ENCODE data around the gene MMRN1.
A peak's percentile ranks its signal among the peaks of the same experiment; 100 is the strongest.

MMRN1 gene, protein sequence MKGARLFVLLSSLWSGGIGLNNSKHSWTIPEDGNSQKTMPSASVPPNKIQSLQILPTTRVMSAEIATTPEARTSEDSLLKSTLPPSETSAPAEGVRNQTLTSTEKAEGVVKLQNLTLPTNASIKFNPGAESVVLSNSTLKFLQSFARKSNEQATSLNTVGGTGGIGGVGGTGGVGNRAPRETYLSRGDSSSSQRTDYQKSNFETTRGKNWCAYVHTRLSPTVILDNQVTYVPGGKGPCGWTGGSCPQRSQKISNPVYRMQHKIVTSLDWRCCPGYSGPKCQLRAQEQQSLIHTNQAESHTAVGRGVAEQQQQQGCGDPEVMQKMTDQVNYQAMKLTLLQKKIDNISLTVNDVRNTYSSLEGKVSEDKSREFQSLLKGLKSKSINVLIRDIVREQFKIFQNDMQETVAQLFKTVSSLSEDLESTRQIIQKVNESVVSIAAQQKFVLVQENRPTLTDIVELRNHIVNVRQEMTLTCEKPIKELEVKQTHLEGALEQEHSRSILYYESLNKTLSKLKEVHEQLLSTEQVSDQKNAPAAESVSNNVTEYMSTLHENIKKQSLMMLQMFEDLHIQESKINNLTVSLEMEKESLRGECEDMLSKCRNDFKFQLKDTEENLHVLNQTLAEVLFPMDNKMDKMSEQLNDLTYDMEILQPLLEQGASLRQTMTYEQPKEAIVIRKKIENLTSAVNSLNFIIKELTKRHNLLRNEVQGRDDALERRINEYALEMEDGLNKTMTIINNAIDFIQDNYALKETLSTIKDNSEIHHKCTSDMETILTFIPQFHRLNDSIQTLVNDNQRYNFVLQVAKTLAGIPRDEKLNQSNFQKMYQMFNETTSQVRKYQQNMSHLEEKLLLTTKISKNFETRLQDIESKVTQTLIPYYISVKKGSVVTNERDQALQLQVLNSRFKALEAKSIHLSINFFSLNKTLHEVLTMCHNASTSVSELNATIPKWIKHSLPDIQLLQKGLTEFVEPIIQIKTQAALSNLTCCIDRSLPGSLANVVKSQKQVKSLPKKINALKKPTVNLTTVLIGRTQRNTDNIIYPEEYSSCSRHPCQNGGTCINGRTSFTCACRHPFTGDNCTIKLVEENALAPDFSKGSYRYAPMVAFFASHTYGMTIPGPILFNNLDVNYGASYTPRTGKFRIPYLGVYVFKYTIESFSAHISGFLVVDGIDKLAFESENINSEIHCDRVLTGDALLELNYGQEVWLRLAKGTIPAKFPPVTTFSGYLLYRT

DNA sequence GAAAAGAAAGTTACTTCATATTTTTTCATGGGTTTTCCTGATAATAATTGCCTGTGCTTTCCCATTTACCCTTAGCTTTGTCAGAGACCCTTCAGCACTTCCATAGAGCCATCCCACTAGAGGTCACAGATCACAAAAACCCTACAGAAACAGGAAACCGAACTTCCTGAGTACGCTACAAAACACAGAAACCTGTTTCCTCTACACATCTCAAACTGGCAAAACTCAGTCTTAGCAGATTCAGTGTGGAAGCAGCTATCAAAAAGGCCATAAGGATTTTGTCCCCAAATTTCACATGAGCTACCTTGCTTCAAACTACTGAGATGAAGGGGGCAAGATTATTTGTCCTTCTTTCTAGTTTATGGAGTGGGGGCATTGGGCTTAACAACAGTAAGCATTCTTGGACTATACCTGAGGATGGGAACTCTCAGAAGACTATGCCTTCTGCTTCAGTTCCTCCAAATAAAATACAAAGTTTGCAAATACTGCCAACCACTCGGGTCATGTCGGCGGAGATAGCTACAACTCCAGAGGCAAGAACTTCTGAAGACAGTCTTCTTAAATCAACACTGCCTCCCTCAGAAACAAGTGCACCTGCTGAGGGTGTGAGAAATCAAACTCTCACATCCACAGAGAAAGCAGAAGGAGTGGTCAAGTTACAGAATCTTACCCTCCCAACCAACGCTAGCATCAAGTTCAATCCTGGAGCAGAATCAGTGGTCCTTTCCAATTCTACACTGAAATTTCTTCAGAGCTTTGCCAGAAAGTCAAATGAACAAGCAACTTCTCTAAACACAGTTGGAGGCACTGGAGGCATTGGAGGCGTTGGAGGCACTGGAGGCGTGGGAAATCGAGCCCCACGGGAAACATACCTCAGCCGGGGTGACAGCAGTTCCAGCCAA lies at the start of gene MMRN1:
MMRN1 (plus strand) TSS at position 206 of the 902 bp plus-strand sequence; CDS start at position 324, 118 bp downstream.
- DNase-seq (ENCODE audit: low spot score), result no peak

DNA sequence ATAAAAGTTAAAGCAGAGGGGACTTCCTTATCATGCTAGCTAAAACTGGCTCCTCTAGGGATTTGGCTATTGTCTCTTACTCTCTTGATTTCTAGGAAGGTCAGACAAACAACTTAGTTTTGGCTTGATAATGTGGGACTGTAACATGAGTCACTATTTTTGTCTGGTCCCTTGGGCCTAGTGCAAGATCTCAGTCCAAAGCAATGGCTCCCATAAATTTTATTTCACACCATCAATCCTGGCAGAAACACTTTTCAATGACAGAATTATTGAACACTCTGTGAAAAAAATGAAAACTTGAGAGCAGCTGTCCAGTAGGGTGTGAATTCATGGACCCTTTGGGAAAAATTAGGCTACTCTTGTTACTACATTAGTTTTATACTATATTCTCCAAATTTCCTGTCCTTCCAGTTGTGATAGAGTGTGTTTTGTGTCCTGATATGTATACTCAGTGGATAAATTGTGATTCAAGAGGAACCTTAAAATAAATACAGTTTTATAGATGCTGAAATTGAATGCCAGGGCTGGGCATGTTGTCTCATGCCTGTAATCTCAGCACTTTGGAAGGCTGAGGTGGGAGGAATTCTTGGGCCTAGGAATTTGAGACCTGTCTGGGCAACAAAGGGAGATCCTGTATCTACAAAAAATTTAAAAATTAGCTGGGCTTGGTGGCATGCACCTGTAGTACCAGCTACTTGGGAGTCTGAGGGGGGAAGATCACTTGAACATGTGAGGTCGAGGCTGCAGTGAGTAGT lies 46.9 kb upstream of the MMRN1 start:
- DNase-seq (ENCODE audit: low spot score), result no peak

DNA sequence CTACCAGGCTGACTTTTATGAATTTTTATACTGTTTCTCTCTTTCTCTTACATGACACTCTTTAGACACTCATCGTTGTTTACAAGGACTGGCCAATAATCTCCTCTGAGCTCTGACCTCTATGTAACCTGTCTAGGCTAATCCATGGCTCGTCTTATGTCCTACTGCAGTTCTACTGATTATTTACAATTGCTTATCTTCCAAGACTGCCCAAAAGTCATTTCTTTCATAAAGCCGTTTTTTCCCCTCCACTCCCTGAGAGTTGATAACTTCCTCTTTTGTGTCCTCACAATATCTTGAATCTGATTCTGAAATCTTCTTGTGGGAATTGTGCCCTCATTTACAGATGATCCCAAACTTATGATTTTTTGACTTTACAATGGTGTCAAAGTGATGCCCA lies 39.4 kb upstream of the MMRN1 start:
- no peak for DNase-seq (ENCODE audit: low spot score)

DNA sequence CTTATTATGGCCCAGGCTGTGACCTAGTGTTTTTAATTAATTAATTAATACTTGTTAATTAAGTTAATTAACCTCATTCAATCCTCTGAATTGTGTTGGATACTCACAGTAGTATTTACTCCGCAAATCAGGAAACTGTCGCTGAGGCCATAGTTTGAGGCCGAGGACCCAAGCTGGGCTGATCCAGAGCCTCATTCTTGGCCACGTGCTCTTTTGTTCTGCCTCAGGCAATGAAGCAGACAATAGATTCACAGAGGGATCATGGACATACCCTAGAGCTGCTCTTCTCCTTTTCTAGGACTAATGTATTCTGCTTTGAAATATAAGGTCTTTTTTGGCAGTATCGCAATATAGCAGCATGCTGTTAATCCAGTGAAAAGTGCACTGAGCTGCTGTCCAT lies 33.7 kb upstream of the MMRN1 start:
- no peak for DNase-seq (ENCODE audit: low spot score)

DNA sequence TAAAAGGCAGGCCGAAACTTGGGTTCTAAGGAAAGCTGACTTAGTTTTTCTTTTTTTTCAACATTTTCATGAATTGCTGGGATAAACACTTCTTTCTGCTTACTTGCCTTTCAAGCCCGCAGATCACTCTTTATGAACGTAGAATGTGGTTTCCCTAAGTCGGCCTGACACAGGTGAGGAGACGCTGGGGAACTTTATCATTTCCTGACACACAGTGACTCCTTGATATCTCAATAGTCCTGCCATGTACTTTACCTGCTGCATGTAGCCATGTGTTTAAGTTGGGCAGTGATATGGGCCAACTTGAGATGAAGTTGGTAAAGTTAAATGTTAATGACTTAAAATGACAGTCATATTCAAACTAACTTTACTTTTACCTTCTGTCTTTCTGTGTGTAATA lies 31.1 kb upstream of the MMRN1 start:
- no peak for DNase-seq (ENCODE audit: low spot score)

DNA sequence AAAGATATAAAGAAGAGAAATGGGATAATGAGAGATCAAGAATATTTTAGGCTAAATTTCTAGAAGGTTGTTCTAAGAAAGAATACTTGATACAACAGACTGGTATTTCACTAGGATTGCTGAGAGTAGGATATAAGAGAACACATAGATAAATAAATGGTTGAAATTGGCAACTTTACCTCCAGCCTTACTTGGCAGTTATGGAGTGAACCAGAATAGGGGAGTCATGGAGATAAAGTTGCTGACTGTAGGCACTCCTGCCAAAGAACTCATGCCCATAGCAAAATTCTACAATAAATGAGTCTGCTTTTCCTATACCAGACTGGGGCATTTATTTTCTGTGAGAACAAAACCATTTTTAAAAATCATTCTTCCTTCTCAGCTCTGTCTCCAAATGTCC lies 26.4 kb upstream of the MMRN1 start:
- no peak for DNase-seq (ENCODE audit: low spot score)

DNA sequence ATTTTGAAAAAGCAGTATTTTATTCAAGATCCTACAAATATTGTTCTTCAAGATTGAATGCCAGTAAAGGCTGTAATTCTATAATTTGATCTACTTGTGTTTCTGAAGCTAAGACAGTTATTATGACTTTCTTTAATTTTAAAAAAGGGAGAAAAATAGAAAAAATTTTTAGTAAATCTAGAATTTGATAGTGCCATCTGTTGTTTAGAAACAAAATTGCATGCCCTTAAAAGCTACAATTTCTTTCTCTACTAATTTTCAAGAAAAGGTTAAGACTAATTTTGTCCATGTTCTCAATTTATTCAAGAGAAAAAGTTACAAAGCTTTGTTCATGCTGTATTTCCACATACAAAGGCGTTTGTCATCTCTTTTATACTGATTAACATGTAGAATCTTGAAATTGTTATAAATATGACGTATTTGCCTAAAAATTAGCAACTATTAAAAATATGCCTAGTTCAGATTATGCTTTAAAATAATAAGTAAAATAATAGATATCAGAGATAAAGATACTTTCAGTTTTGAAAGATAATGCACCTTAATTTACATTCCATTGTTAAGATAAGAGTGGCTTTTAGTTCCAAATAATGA lies 25.6 kb upstream of the MMRN1 start:
- DNase-seq (ENCODE audit: low spot score), result no peak

DNA sequence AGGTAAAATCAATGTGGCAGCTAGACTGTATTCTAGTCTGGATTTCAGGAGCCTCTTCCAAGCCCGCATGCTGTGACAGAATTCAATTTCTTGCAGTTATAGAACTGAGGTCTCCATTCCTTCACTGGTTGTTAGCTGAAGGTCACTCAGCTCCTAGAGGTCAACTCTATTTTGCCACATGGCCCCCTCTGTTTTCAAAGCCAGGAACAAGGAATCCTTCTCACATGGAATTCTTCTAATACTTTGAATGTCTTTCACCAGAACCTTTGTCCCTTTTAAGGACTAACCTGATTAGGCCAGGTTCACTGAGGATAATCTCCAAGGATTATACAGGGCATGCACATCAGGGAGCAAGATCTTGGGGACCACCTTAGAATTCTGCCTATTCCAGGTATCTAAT lies 23.4 kb upstream of the MMRN1 start:
- DNase-seq (ENCODE audit: low spot score), result no peak

DNA sequence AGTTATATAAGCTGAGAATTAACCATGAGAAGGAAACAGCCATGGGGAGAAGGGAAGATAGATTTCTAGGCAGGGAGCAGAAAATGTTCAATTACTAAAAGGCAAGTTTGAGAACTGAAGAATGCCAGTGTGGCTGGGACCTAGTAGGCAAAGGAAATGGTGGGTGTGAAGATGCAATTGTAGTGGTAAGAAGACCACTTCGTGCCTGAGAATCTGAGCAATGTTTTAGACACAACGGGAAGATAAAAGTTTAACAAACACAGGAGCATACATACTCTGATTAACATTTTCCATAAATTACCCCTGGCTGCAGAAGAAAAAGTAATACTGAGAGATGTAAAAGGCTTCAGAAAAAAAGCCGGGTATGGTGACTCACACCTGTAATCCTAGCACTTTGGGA lies 18.1 kb upstream of the MMRN1 start:
- no peak for DNase-seq (ENCODE audit: low spot score)

DNA sequence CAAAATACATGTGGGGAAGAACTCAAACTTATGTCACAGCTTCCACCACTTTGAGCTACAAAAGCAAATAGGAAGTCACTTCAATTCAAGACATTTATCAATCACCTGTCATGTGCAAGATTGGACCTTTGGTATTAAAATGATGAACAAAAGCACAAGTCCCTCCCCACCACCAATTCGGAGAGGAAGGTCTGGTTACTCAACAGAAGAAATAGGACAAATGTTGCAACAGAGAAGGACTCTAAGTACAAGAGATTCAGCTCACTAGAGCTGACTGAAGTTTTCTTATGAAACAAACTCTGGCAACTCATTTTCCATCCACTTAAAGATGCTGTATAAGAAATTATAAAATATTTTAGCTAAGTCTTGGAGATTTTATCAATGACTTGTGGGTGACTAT lies 16.0 kb upstream of the MMRN1 start:
- DNase-seq (ENCODE audit: low spot score), result no peak

DNA sequence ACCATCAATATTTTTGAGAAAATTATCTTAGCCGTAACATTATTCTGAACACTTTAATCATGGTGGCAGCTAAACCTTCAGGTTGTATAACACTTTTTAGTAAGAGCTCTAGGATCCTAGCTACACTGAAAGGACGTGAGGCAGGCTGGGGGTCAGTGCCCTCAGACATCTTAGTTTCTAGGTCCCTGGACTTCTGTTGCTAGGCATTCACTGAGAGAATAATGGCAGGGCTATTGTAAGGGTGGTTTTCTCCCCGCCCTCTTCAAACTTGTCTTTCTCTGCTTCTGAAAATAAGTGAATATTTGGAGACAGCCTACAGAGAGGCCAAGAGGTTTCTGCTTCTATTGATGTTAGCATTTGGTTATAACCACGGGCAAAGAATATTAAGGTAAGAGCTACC lies 15.4 kb upstream of the MMRN1 start:
- DNase-seq (ENCODE audit: low spot score), result no peak

DNA sequence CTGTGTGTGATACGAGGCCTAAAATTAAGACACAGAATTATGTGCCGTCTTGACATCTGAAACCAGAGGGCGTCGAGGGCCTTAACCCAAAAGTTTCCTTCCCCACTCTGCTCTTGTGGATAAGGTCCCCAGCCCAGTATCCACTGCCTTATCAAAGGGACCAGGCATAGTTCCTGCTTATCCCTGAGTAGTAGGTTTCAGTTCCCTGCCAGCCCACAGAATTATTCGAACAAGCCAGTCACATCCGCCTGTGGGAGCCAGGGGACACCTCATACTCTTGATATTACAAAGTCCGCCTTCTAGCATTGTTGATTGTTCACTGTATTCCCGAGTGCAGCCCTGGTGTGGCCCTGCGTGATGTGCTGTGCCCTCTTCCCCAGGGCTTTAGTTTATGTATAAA lies 5.4 kb upstream of the MMRN1 start:
- DNase-seq (ENCODE audit: low spot score), result no peak

DNA sequence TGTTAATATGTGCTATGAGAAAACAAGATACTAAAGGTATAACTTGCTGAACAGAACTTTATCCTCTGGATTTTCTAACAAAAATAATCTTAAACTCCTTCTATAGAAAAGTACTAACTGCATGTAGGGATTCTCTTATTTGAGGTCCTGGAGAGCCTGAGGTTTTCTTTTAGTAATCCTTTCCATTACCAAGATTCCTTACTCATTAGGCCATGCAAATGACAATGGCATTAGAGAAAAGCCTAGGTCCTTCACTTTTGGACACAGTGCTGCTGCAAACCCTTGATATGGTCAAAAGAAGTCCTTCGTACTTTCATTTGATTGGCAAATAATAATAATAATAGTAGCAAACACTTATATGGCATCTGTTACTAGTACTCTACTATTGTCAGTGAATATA lies 3.2 kb downstream of the MMRN1 start:
- no peak for DNase-seq (ENCODE audit: low spot score)

DNA sequence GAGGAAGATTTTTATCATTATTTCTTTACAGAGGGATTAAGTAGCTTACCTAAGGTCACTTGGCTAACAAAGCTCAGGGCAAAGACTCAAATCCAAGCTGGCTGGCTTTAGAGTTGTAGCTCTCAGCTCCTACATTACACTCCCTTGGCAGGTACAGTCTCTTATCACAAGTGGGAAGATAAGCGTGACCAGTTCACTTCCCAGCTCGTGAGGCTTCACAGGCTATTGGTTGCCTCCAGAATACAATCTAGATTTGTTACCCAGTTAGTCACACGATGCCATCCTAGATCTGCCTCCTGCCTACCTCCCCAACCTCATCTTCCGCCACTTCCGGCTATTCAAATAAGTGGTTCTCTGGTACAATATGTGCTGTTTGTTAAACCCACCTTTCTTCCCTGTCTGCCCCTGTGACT lies 3.7 kb downstream of the MMRN1 start:
- DNase-seq (ENCODE audit: low spot score), result no peak

DNA sequence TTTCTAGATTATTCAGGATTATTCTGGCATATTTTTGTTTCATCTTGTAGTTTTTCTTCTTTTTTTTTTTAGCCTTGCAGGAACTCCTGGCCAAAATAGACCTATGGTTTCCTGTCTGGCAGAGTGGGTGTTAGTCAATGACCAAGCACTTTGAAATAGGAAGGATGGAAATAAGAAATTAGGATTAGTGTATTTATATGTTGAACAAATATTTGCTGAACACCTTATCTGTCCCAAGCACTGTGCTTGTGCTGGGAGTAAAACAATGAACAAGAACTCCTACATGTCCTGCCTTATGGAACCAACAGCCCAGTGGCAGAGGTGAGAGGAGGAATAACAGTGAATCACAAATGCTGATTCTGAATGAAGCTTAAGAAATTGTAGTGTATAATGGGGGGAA lies 4.5 kb downstream of the MMRN1 start:
- no peak for DNase-seq (ENCODE audit: low spot score)

DNA sequence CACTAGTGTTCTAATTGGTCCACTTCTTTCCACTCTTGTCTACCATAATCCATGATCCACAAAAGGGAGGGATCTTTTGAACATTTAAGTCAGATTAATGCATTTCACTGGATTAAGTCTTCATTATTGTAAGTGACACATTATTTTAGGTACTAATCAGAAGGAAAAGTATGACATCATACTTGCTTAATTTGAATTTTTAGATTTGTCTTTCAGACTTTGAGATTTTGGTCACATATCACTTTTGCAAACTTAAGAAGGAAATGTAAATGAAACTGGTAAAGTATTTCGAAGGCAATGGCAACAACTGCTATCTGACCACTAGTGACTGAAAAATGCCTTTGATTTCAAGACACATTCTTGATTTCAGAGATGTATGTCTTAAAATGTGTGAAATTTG lies 5.2 kb downstream of the MMRN1 start:
- DNase-seq (ENCODE audit: low spot score), result no peak

DNA sequence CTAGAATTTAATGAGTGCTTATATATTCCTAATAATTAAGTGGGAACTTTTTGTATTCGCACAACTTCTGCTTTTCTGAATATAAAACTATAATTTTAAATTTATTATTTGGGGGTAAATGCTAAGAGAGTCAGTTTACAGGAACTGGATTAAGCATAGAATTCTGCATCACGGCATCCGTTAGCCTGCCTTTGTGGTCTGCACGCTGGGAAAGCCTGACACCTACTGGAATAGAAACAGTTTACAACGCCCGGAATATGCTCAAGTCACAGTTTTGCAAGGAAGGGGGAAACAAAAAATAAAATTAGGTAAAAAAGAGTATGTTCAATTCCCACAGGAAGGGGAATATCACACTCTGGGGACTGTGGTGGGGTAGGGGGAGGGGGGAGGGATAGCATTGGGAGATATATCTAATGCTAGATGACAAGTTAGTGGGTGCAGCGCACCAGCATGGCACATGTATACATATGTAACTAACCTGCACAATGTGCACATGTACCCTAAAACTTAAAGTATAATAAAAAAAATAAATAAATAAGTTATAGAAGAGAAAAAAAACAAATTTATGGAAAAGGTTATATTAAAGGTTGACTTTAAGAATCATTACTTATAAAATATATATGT lies 7.3 kb downstream of the MMRN1 start:
- DNase-seq (ENCODE audit: low spot score), result peak; percentile 57

DNA sequence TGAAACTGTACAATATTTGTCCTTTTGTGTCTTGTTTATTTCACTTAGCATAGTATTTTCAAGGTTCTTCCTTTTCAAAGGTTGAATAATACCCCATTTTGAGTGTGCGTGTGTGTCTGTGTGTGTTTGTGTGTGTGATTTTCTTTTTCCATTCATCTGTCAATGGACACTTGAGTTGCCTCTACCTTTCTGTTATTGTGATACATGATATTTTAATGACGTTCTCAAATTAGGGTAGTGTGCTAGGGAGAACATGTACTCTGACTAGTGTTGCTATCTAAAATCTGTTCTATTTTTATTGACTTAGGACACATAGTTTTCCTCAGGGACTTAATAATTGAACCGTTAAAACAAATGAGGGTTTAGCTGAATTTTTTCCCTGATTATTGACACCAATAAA lies 9.9 kb downstream of the MMRN1 start:
- no peak for DNase-seq (ENCODE audit: low spot score)

DNA sequence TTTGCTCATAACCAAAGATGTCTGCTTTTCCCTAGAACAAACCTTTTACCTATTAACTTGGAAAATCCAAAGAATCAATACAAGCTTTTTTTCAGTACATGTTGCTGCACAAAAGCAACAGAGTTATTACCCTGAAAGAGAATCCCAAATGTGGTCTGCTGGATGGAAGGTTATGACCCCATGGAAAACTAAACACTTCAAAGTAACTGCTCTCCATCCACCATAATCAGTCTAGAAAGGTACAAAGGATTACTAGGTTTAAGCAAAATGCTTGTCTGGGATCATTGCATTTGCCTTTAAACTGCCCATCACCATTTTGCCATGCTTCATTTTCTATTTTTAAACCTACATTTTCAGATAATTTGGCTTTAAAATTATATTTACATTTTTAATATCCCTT lies 11.7 kb downstream of the MMRN1 start:
- DNase-seq (ENCODE audit: low spot score), result no peak
